Stomach (tissue), 4 donors: ENCODE data around the gene RASAL2.

Experiments
- EP300 ChIP-seq: sonication (generic); formaldehyde crosslinking; IDR thresholded peaks from one replicate; pipeline ENCODE4 v1.6.1; 2017; ENCODE audit warnings: antibody characterized with exemption
- POLR2A ChIP-seq, 4 donors: fragments of 450-650 bp; IDR thresholded peaks; one replicate each; pipeline ENCODE4 v1.6.1; 2016; ENCODE audit warnings: antibody characterized with exemption in 4 of 4, control low read depth in 2 of 4, mild to moderate bottlenecking in 1 of 4, moderate library complexity in 1 of 4
- POLR2AphosphoS5 ChIP-seq, 3 donors: sonication (generic); formaldehyde crosslinking; IDR thresholded peaks; one replicate each; pipeline ENCODE4 v1.6.1; 2016; ENCODE audit warnings: antibody characterized with exemption in 3 of 3
- TF ChIP-seq, protein P1 (sequence below), 7 experiments: fragments of 450-650 bp in 4 of 7; fragments of 200-600 bp in 3 of 7; sonication (generic) in 3 of 7; IDR thresholded peaks; one replicate each; pipeline ENCODE4 v1.5.1; 2016 to 2019; ENCODE audit warnings: antibody characterized with exemption in 7 of 7, control low read depth in 2 of 7, mild to moderate bottlenecking in 1 of 7

DNA sequence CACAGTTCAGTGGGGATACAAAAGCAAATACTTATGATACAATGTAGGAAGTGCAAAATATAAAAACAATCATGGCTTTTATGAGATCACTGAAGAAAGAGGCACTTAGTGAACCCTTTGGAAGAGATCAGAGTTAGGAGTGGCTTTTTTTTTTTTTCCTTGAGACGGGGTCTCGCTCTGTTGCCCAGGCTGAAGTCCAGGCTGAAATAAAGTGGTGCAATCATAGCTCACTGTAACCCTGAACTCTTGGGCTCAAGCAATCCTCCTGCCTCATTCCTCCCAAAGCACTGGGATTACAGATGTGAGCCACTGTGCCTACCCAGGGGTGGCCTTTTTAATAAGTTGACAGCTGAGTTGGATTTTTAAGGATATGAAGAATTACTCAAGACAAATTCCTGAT is 17.3 kb upstream of the RASAL2 start:
- no peak for TF ChIP-seq POLR2A (IDR thresholded peaks at IDR 0.05)
- TF ChIP-seq, protein P1, sequence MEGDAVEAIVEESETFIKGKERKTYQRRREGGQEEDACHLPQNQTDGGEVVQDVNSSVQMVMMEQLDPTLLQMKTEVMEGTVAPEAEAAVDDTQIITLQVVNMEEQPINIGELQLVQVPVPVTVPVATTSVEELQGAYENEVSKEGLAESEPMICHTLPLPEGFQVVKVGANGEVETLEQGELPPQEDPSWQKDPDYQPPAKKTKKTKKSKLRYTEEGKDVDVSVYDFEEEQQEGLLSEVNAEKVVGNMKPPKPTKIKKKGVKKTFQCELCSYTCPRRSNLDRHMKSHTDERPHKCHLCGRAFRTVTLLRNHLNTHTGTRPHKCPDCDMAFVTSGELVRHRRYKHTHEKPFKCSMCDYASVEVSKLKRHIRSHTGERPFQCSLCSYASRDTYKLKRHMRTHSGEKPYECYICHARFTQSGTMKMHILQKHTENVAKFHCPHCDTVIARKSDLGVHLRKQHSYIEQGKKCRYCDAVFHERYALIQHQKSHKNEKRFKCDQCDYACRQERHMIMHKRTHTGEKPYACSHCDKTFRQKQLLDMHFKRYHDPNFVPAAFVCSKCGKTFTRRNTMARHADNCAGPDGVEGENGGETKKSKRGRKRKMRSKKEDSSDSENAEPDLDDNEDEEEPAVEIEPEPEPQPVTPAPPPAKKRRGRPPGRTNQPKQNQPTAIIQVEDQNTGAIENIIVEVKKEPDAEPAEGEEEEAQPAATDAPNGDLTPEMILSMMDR (IDR thresholded peaks at IDR 0.05), result no peak
- no peak for TF ChIP-seq POLR2AphosphoS5 (IDR thresholded peaks at IDR 0.05)
- TF ChIP-seq EP300, result no peak
